IMR-90 (cell line): ENCODE results near the gene ESR2. TPM values are rescaled to one million over a fixed set of nuclear protein-coding genes. Genes with fewer than 3 reads are reported as not detected.

ENCODE experiments used
- ATAC-seq: fragments of 200-7000 bp; cut with Tn5 transposase; 2 replicates; pipeline ENCODE4 v1.9.1; 2020; ENCODE audit warnings: low read depth, mild to moderate bottlenecking, moderate library complexity
- BruUV-seq: library from RNA; stranded (reverse); fragments of 400-500 nt; replicated peaks from 2 replicates; lab custom pipeline; 2021; lab: Mats Ljungman, UMichigan
- CTCF ChIA-PET: fragments of 300-600 bp; formaldehyde crosslinking; extraction: SDS; loops from one replicate; lab custom pipeline; 2021; ENCODE audit warnings: antibody characterized with exemption; lab: Yijun Ruan, JAX
- POLR2A ChIA-PET: fragments of 300-600 bp; sonication (Branson Sonifier 250); formaldehyde crosslinking; loops from one replicate; lab custom pipeline; 2022; ENCODE audit warnings: antibody characterized with exemption; ENCODE audit not compliant: unreplicated experiment; lab: Charles Lee
- DNase-seq: peaks from one replicate; pipeline ENCODE4 v3.0.0; 2013
- H2AFZ ChIP-seq: replicated peaks from 2 replicates; pipeline ENCODE3; 2013; ENCODE audit warnings: low read length, mild to moderate bottlenecking; ENCODE audit not compliant: poor library complexity
- H2AK5ac ChIP-seq: 2 replicates; pipeline ENCODE4 v1.6.1; 2013; ENCODE audit warnings: low read depth, low read length, inconsistent platforms
- H2AK9ac ChIP-seq: replicated peaks from 2 replicates; pipeline ENCODE3; 2013; ENCODE audit warnings: mild to moderate bottlenecking, low read depth, low read length, moderate library complexity; ENCODE audit not compliant: poor library complexity
- H2BK120ac ChIP-seq: 2 replicates; pipeline ENCODE4 v1.6.1; 2013; ENCODE audit warnings: low read depth, low read length, inconsistent platforms
- H2BK15ac ChIP-seq: 3 replicates; pipeline ENCODE4 v1.6.1; 2013; ENCODE audit warnings: low read depth, low read length, inconsistent platforms
- H2BK20ac ChIP-seq: 2 replicates; pipeline ENCODE4 v1.6.1; 2013; ENCODE audit warnings: low read depth, mild to moderate bottlenecking, inconsistent platforms, low read length, moderate library complexity
- H2BK5ac ChIP-seq: 2 replicates; pipeline ENCODE4 v1.6.1; 2013; ENCODE audit warnings: mild to moderate bottlenecking, low read depth, low read length, inconsistent platforms; ENCODE audit not compliant: poor library complexity, severe bottlenecking
- H3K14ac ChIP-seq: replicated peaks from 2 replicates; pipeline ENCODE4 v1.6.1; 2013; ENCODE audit warnings: low read depth, low read length, inconsistent platforms
- H3K18ac ChIP-seq: 2 replicates; pipeline ENCODE4 v1.6.1; 2013; ENCODE audit warnings: low read depth, low read length, control low read depth
- H3K23ac ChIP-seq: 2 replicates; pipeline ENCODE4 v1.6.1; 2013; ENCODE audit warnings: low read depth, low read length, inconsistent platforms
- H3K27ac ChIP-seq: 2 replicates; pipeline ENCODE4 v1.5.1; 2013; ENCODE audit warnings: mild to moderate bottlenecking, control low read depth, low read length; ENCODE audit not compliant: insufficient read depth
- H3K27me3 ChIP-seq: 2 replicates; pipeline ENCODE4 v1.6.1; 2013; ENCODE audit warnings: low read length; ENCODE audit not compliant: control insufficient read depth, insufficient read depth
- H3K36me3 ChIP-seq: 2 replicates; pipeline ENCODE4 v1.6.1; 2013; ENCODE audit warnings: low read length, mixed read lengths; ENCODE audit not compliant: control insufficient read depth, insufficient read depth
- H3K4ac ChIP-seq: 2 replicates; pipeline ENCODE4 v1.6.1; 2013; ENCODE audit warnings: low read depth, low read length, inconsistent platforms
- H3K4me1 ChIP-seq: 2 replicates; pipeline ENCODE4 v1.6.1; 2013; ENCODE audit warnings: low read length, mixed read lengths; ENCODE audit not compliant: control insufficient read depth, insufficient read depth
- H3K4me2 ChIP-seq: 2 replicates; pipeline ENCODE4 v1.6.1; 2013; ENCODE audit warnings: low read depth, mild to moderate bottlenecking, control low read depth, low read length, moderate library complexity
- H3K4me3 ChIP-seq: 2 replicates; pipeline ENCODE4 v1.5.1; 2013; ENCODE audit warnings: low read depth, mild to moderate bottlenecking, control low read depth, low read length, moderate library complexity; ENCODE audit not compliant: insufficient read depth
- H3K56ac ChIP-seq: 2 replicates; pipeline ENCODE4 v1.6.1; 2013; ENCODE audit warnings: low read length, inconsistent platforms; ENCODE audit not compliant: insufficient read depth; ENCODE audit errors: extremely low read depth
- H3K79me1 ChIP-seq, 2 experiments: 2 replicates each; pipeline ENCODE4 v1.6.1; 2013; ENCODE audit warnings: low read length in 2 of 2, inconsistent platforms in 1 of 2, low read depth in 1 of 2
- H3K9ac ChIP-seq: 2 replicates; pipeline ENCODE4 v1.6.1; 2013; ENCODE audit warnings: low read depth, low read length, control low read depth
- H3K9me1 ChIP-seq: 2 replicates; pipeline ENCODE4 v1.6.1; 2013; ENCODE audit warnings: low read length, inconsistent platforms; ENCODE audit not compliant: insufficient read depth
- H3K9me3 ChIP-seq: 2 replicates; pipeline ENCODE4 v1.6.1; 2013; ENCODE audit warnings: low read length; ENCODE audit not compliant: control insufficient read depth, insufficient read depth
- H4K20me1 ChIP-seq: 2 replicates; pipeline ENCODE4 v1.6.1; 2013; ENCODE audit warnings: low read length, inconsistent platforms; ENCODE audit not compliant: insufficient read depth
- H4K5ac ChIP-seq: 2 replicates; pipeline ENCODE4 v1.6.1; 2013; ENCODE audit warnings: mild to moderate bottlenecking, low read depth, low read length, control low read depth
- H4K8ac ChIP-seq, 2 experiments: 2 replicates each; pipeline ENCODE4 v1.6.1; 2013; ENCODE audit warnings: low read depth in 2 of 2, low read length in 2 of 2, control low read depth in 1 of 2, inconsistent platforms in 1 of 2
- H4K91ac ChIP-seq: 2 replicates; pipeline ENCODE4 v1.6.1; 2013; ENCODE audit warnings: low read depth, low read length, inconsistent platforms; ENCODE audit not compliant: insufficient read depth
- BHLHE40 ChIP-seq: fragments of 150-350 bp; IDR thresholded peaks from 2 replicates; pipeline ENCODE4 v1.6.1; 2016; ENCODE audit warnings: mild to moderate bottlenecking, low read depth, low read length
- CEBPB ChIP-seq: IDR thresholded peaks from 2 replicates; pipeline ENCODE4 v1.6.1; 2012; ENCODE audit warnings: low read depth, low read length, improper control_type of control experiment
- CHD1 ChIP-seq: IDR thresholded peaks from 2 replicates; pipeline ENCODE4 v1.6.1; 2012; ENCODE audit warnings: low read depth, low read length, improper control_type of control experiment
- CTCF ChIP-seq: conservative IDR thresholded peaks from 2 replicates; pipeline ENCODE4 v1.5.1; 2012; ENCODE audit warnings: mild to moderate bottlenecking, low read depth, low read length, improper control_type of control experiment
- FOS ChIP-seq: fragments of 150-350 bp; IDR thresholded peaks from 2 replicates; pipeline ENCODE4 v1.6.1; 2016; ENCODE audit warnings: low read depth, low read length
- MAFK ChIP-seq: IDR thresholded peaks from 2 replicates; pipeline ENCODE4 v1.6.1; 2012; ENCODE audit warnings: low read depth, low read length, improper control_type of control experiment
- MAZ ChIP-seq: IDR thresholded peaks from 2 replicates; pipeline ENCODE4 v1.6.1; 2012; ENCODE audit warnings: low read depth, mild to moderate bottlenecking, low read length, improper control_type of control experiment, moderate library complexity, borderline replicate concordance
- MXI1 ChIP-seq: IDR thresholded peaks from 2 replicates; pipeline ENCODE4 v1.6.1; 2012; ENCODE audit warnings: low read depth, mild to moderate bottlenecking, low read length, moderate library complexity, borderline replicate concordance
- NFE2L2 ChIP-seq: fragments of 150-350 bp; IDR thresholded peaks from 2 replicates; pipeline ENCODE4 v1.6.1; 2016; ENCODE audit warnings: low read depth, mild to moderate bottlenecking, low read length
- POLR2A ChIP-seq: IDR thresholded peaks from 2 replicates; pipeline ENCODE4 v1.6.1; 2012; ENCODE audit warnings: mild to moderate bottlenecking, low read depth, low read length
- RAD21 ChIP-seq: IDR thresholded peaks from 2 replicates; pipeline ENCODE4 v1.6.1; 2012; ENCODE audit warnings: low read length, improper control_type of control experiment
- RCOR1 ChIP-seq: IDR thresholded peaks from 2 replicates; pipeline ENCODE4 v1.6.1; 2012; ENCODE audit warnings: mild to moderate bottlenecking, low read length, improper control_type of control experiment; ENCODE audit not compliant: insufficient replicate concordance
- RFX5 ChIP-seq: IDR thresholded peaks from 2 replicates; pipeline ENCODE4 v1.8.0; 2012; ENCODE audit warnings: low read depth, mild to moderate bottlenecking, low read length, moderate library complexity
- SMC3 ChIP-seq: fragments of 150-350 bp; IDR thresholded peaks from 2 replicates; pipeline ENCODE4 v1.6.1; 2016; ENCODE audit warnings: low read depth, mild to moderate bottlenecking, antibody characterized with exemption, low read length, moderate library complexity
- WGBS, 2 experiments: methylation state at CpG; one replicate each; pipeline versions ENCODE4 v1.1.5 to v1.1.7; 2013; ENCODE audit warnings: missing lambda C conversion rate in 2 of 2; ENCODE audit not compliant: insufficient read length in 1 of 2; ENCODE audit errors: extremely low coverage in 2 of 2; 5-methylcytosine and 5-hydroxymethylcytosine counted together
- dilution Hi-C: fragments of 300-500 bp; cut with HindIII; formaldehyde crosslinking; loops from one replicate; pipeline ENCODE4 v1.14.3; 2018; ENCODE audit warnings: low sequenced_read_pairs; ENCODE audit not compliant: unreplicated experiment
- in situ Hi-C: fragments of 300-500 bp; cut with MboI; formaldehyde crosslinking; loops from 3 replicates; pipeline ENCODE4 v1.14.3; 2019; ENCODE audit warnings: low sequenced_read_pairs, inconsistent platforms, mixed read lengths
- intact Hi-C: fragments of 100-400 bp; cut with micrococcal nuclease; formaldehyde crosslinking; loops from 2 replicates; pipeline ENCODE4 v1.10.0; 2022
- polyA plus RNA-seq, 3 experiments: library from polyadenylated mRNA; depleted of rRNA; stranded (reverse); fragments of >200 nt; gene quantifications; 2 replicates each; pipeline ENCODE4 v1.2.3, GENCODE V29; 2012; ENCODE audit warnings: low replicate concordance in 1 of 3
- total RNA-seq: library from RNA; depleted of rRNA; stranded (reverse); fragments of >200 nt; gene quantifications from 2 replicates; pipeline ENCODE4 v1.2.3, GENCODE V29; 2012
- TF ChIP-seq, protein P1 (sequence below): fragments of 150-350 bp; IDR thresholded peaks from 2 replicates; pipeline ENCODE4 v1.6.1; 2016; ENCODE audit warnings: low read depth, mild to moderate bottlenecking, low read length, moderate library complexity, borderline replicate concordance
- TF ChIP-seq, protein P2 (sequence below): fragments of 150-350 bp; IDR thresholded peaks from 2 replicates; pipeline ENCODE4 v1.6.1; 2017; ENCODE audit warnings: mild to moderate bottlenecking, antibody characterized with exemption, low read length, low read depth

The ESR2 gene
- total and polyA plus RNA-seq, 2 of the 4 experiments (the other 2 are of a cell fraction) = under 0.01 to 0.03 TPM

DNA sequence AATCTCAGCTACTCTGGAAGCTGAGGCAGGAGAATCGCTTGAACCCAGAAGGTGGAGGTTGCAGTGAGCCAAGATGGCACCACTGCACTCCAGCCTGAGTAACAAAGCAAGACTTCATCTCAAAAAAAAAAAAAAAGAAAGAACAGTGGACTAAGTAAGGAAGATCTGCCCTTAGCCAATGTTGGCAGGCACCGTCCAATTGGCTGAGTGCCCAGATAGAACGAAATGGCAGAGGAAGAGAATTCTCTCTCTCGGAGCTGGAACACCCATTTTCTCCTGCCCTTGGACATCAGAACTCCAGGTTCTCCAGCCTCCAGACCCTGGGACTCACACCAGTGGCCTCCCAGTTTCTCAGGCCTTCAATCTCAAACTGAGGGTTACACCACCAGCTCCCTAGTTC is 49.9 kb downstream of the ESR2 start:
- peaks cover 3% of the 10 kb centered on the region; the same call in 1 of the 2 replicates for H3K4me1 ChIP-seq
- no peak overlapping the region for H2BK15ac ChIP-seq
- no peaks in the 10 kb centered on the region for H3K79me1 ChIP-seq
- H2AK5ac ChIP-seq = no peak overlapping the region
- no peak overlapping the region for H3K9ac ChIP-seq
- H3K18ac ChIP-seq = no peak overlapping the region
- CTCF ChIA-PET = interaction anchor here (0.5 to 0.6 kb wide), 2 partner anchors 17 to 854 kb away, joined by 3 read pairs; no protein-coding TSS in a partner anchor
- no peaks in the 10 kb centered on the region; the same call in 1 of the 2 replicates for H3K9me1 ChIP-seq
- no peak for DNase-seq
- H3K4me3 ChIP-seq = no peak overlapping the region
- no peak overlapping the region for H2BK5ac ChIP-seq
- no peak overlapping the region for H3K27ac ChIP-seq
- no peaks in the 10 kb centered on the region for H3K27me3 ChIP-seq
- ATAC-seq = no peak
- H4K5ac ChIP-seq = no peak overlapping the region
- no peak overlapping the region for H3K4ac ChIP-seq
- peak overlapping the region; percentile 48 for H2AFZ ChIP-seq
- in situ Hi-C loops = no loop called here
- no peak overlapping the region for H2BK120ac ChIP-seq
- no peak overlapping the region for H3K23ac ChIP-seq
- H4K91ac ChIP-seq = no peak overlapping the region
- dilution Hi-C loops = no loop called here
- H3K56ac ChIP-seq = no peak overlapping the region
- H3K36me3 ChIP-seq = no peaks in the 10 kb centered on the region
- BruUV-seq = no TSS peak
- H3K4me2 ChIP-seq = no peak overlapping the region
- no peaks in the 10 kb centered on the region for H4K20me1 ChIP-seq
- H2AK9ac ChIP-seq = no peak overlapping the region
- intact Hi-C loops = no loop called here
- POLR2A ChIA-PET = no interaction called here
- H2BK20ac ChIP-seq = no peak overlapping the region
- WGBS, 2 experiments = 20% methylated on average over 1 of the region's 4 CpGs; no CpG with 5 or more reads in 1 of the 2 experiments
- H4K8ac ChIP-seq = no peak overlapping the region
- H3K14ac ChIP-seq = no peak overlapping the region
- no peaks in the 10 kb centered on the region for H3K9me3 ChIP-seq
- no peak for TF ChIP-seq CEBPB
- no peak for TF ChIP-seq CHD1
- no peak for TF ChIP-seq MXI1
- TF ChIP-seq MAFK = no peak
- no peak for TF ChIP-seq NFE2L2
- TF ChIP-seq POLR2A = no peak
- TF ChIP-seq MAZ = no peak
- TF ChIP-seq, protein P1, sequence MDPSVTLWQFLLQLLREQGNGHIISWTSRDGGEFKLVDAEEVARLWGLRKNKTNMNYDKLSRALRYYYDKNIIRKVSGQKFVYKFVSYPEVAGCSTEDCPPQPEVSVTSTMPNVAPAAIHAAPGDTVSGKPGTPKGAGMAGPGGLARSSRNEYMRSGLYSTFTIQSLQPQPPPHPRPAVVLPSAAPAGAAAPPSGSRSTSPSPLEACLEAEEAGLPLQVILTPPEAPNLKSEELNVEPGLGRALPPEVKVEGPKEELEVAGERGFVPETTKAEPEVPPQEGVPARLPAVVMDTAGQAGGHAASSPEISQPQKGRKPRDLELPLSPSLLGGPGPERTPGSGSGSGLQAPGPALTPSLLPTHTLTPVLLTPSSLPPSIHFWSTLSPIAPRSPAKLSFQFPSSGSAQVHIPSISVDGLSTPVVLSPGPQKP = no peak
- TF ChIP-seq SMC3 = no peak
- TF ChIP-seq RAD21 = no peak
- no peak for TF ChIP-seq RCOR1
- TF ChIP-seq, protein P2, sequence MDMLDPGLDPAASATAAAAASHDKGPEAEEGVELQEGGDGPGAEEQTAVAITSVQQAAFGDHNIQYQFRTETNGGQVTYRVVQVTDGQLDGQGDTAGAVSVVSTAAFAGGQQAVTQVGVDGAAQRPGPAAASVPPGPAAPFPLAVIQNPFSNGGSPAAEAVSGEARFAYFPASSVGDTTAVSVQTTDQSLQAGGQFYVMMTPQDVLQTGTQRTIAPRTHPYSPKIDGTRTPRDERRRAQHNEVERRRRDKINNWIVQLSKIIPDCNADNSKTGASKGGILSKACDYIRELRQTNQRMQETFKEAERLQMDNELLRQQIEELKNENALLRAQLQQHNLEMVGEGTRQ = no peak
- TF ChIP-seq FOS = no peak
- no peak for TF ChIP-seq CTCF
- no peak for TF ChIP-seq RFX5
- TF ChIP-seq BHLHE40 = no peak
